ENCODE data around the gene IL3. TPM values are rescaled to one million over a fixed set of nuclear protein-coding genes. Genes with fewer than 3 reads are reported as not detected.

Gene IL3
- total and polyA plus RNA-seq, 2 of the 4 experiments (the other 2 are of a cell fraction): not detected

DNA sequence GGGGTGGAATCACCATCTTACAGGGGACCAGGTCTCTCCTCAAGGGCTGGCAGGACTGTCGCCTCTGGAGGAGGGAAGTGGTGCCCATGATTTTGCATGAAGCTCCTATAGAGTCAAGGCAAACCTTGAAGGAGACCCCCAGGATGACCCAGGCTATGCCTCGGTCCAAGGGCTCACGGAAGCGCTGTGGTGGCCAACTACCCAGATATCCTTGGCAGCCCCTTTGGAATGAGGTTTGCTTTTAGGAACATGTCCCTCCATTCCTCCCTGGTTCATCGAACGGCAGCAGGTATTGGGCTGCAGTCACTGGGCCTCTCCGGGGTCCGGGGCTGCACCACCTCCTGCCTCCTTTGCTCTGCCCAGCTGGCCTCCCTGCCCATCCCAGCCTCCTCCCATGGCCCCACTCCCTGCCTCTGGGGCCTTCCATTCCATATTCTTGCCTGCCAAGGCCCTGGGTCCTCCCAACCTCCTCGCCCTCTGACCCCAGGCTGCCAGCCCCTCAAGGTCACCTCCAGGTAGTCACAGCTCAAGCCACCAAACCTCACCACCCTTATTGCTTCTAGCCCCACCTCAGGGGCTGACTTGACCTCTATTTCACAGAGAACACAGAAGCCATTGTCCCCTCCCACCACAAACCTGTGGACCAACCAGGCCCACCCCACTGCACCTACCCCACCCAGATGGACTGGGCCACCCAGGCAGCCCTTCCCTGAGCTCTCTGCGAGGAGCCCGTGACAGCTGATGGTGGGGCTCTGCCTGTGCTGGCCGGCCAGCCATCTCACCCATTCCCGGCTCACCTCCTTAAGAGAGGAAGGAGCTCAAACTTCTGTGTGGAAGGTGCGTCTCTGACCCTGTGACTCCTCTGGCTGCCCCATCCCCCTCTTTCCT, 3.6 kb upstream of the IL3 start (continued):
- TF ChIP-seq FOS (IDR thresholded peaks at IDR 0.05; ENCODE audit: low read depth, low read length): no peak

DNA sequence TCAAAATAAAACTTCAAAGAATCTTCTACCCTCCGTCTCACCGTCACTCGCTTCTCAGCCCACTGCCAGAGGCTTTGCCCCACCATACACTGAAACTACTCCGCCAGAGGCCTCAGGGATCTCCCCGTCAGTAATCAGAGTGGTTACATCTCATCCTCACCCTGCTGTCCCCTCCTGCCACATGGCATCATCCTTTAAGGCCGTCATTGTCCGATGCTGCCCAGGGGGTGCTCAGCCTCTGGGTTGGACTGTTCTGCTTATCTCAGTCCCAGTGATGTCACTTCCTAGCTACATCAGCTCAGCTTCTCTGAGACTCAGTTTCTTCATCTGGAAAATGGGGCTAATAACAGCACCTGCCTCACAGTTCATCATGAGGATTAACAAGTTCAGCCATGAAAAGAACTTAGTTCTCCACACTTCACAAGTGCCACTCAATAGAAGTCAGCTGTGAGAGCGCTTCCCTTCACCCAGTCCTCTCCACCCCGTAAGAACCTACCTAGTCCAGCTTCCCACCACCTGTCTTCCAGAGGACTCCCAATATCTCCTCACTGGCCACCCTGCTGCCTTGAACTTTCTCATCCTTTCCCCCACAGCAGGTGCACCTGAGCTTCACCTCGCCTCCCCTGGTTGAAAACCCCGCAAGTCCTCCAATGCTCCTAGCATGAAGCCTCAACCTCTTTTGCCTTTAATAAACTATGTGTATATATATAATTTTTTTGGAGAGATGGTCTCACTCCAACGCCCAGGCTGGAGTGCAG, 2.8 kb upstream of the IL3 start:
- no peak overlapping the region for H4K5ac ChIP-seq (ENCODE audit: low read depth, low read length)
- H3K4me2 ChIP-seq (ENCODE audit: low read depth, low read length): no peak overlapping the region
- no peak overlapping the region for H3K18ac ChIP-seq (ENCODE audit: low read depth, low read length)
- ChIA-PET POLR2A (ENCODE audit: unreplicated experiment) (no interaction called here), CTCF (interaction anchor here (1.4 kb wide), 1 partner anchor 469 kb away, joined by 3 read pairs; no protein-coding TSS in a partner anchor)
- H2BK15ac ChIP-seq (ENCODE audit: low read depth, low read length): no peak overlapping the region
- peaks cover 26% of the 10 kb centered on the region for H3K27me3 ChIP-seq (ENCODE audit: control insufficient read depth, insufficient read depth, low read length)
- H3K4me3 ChIP-seq (ENCODE audit: insufficient read depth, low read depth, low read length): no peak overlapping the region
- no peak overlapping the region for H4K91ac ChIP-seq (ENCODE audit: insufficient read depth, low read depth, low read length)
- no peak overlapping the region for H3K14ac ChIP-seq (replicated peaks; ENCODE audit: low read depth, low read length)
- no peaks in the 10 kb centered on the region for H3K79me1 ChIP-seq (ENCODE audit: low read depth in 1 of 2, low read length in 2 of 2)
- in situ Hi-C loops (cut with MboI; ENCODE audit: low sequenced_read_pairs) (no loop called here), dilution Hi-C loops (cut with HindIII; ENCODE audit: low sequenced_read_pairs, unreplicated experiment) (no loop called here), intact Hi-C loops (cut with micrococcal nuclease) (no loop called here)
- H3K36me3 ChIP-seq (ENCODE audit: control insufficient read depth, insufficient read depth, low read length): no peaks in the 10 kb centered on the region
- BruUV-seq (replicated peaks): no TSS peak
- no peak overlapping the region for H2AFZ ChIP-seq (replicated peaks; ENCODE audit: low read length, poor library complexity)
- no peak overlapping the region for H3K9ac ChIP-seq (ENCODE audit: low read depth, low read length)
- 70% methylated on average over 5 of the region's 12 CpGs; no CpG with 5 or more reads in 1 of the 2 experiments for WGBS, 2 experiments (ENCODE audit: extremely low coverage in 2 of 2, insufficient read length in 1 of 2)
- no peak overlapping the region for H3K4ac ChIP-seq (ENCODE audit: low read depth, low read length)
- no peaks in the 10 kb centered on the region for H3K9me1 ChIP-seq (ENCODE audit: insufficient read depth, low read length)
- H3K4me1 ChIP-seq (ENCODE audit: control insufficient read depth, insufficient read depth, low read length): no peaks in the 10 kb centered on the region
- no peak overlapping the region for H2BK120ac ChIP-seq (ENCODE audit: low read depth, low read length)
- DNase-seq (no peak), ATAC-seq (ENCODE audit: low read depth) (no peak)
- H3K23ac ChIP-seq (ENCODE audit: low read depth, low read length): no peak overlapping the region
- no peak overlapping the region for H3K56ac ChIP-seq (ENCODE audit: extremely low read depth, insufficient read depth, low read length)
- no peak overlapping the region for H4K8ac ChIP-seq (ENCODE audit: low read depth in 2 of 2, low read length in 2 of 2)
- H2AK9ac ChIP-seq (replicated peaks; ENCODE audit: low read depth, low read length, poor library complexity): no peak overlapping the region
- H2AK5ac ChIP-seq (ENCODE audit: low read depth, low read length): no peak overlapping the region
- H2BK5ac ChIP-seq (ENCODE audit: low read depth, low read length, poor library complexity, severe bottlenecking): no peak overlapping the region
- no peak overlapping the region for H2BK20ac ChIP-seq (ENCODE audit: low read depth, low read length)
- H4K20me1 ChIP-seq (ENCODE audit: insufficient read depth, low read length): no peaks in the 10 kb centered on the region
- H3K27ac ChIP-seq (ENCODE audit: insufficient read depth, low read length): no peak overlapping the region
- H3K9me3 ChIP-seq (ENCODE audit: control insufficient read depth, insufficient read depth, low read length): no peaks in the 10 kb centered on the region
- no peak for TF ChIP-seq NFE2L2 (IDR thresholded peaks at IDR 0.05; ENCODE audit: low read depth, low read length)
- no peak for TF ChIP-seq MXI1 (IDR thresholded peaks at IDR 0.05; ENCODE audit: borderline replicate concordance, low read depth, low read length)
- TF ChIP-seq RCOR1 (IDR thresholded peaks at IDR 0.05; ENCODE audit: insufficient replicate concordance, low read length): no peak
- TF ChIP-seq POLR2A (IDR thresholded peaks at IDR 0.05; ENCODE audit: low read depth, low read length): no peak
- TF ChIP-seq, protein P1, sequence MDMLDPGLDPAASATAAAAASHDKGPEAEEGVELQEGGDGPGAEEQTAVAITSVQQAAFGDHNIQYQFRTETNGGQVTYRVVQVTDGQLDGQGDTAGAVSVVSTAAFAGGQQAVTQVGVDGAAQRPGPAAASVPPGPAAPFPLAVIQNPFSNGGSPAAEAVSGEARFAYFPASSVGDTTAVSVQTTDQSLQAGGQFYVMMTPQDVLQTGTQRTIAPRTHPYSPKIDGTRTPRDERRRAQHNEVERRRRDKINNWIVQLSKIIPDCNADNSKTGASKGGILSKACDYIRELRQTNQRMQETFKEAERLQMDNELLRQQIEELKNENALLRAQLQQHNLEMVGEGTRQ (IDR thresholded peaks at IDR 0.05; ENCODE audit: low read depth, low read length): no peak
- no peak for TF ChIP-seq BHLHE40 (IDR thresholded peaks at IDR 0.05; ENCODE audit: low read depth, low read length)
- no peak for TF ChIP-seq FOS (IDR thresholded peaks at IDR 0.05; ENCODE audit: low read depth, low read length)
- no peak for TF ChIP-seq RAD21 (IDR thresholded peaks at IDR 0.05; ENCODE audit: low read length)
- TF ChIP-seq MAZ (IDR thresholded peaks at IDR 0.05; ENCODE audit: borderline replicate concordance, low read depth, low read length): no peak
- TF ChIP-seq, protein P2, sequence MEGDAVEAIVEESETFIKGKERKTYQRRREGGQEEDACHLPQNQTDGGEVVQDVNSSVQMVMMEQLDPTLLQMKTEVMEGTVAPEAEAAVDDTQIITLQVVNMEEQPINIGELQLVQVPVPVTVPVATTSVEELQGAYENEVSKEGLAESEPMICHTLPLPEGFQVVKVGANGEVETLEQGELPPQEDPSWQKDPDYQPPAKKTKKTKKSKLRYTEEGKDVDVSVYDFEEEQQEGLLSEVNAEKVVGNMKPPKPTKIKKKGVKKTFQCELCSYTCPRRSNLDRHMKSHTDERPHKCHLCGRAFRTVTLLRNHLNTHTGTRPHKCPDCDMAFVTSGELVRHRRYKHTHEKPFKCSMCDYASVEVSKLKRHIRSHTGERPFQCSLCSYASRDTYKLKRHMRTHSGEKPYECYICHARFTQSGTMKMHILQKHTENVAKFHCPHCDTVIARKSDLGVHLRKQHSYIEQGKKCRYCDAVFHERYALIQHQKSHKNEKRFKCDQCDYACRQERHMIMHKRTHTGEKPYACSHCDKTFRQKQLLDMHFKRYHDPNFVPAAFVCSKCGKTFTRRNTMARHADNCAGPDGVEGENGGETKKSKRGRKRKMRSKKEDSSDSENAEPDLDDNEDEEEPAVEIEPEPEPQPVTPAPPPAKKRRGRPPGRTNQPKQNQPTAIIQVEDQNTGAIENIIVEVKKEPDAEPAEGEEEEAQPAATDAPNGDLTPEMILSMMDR (conservative IDR thresholded peaks at IDR 0.05; ENCODE audit: low read depth, low read length): no peak
- no peak for TF ChIP-seq SMC3 (IDR thresholded peaks at IDR 0.05; ENCODE audit: low read depth, low read length)
- TF ChIP-seq CEBPB (IDR thresholded peaks at IDR 0.05; ENCODE audit: low read depth, low read length): no peak
- no peak for TF ChIP-seq MAFK (IDR thresholded peaks at IDR 0.05; ENCODE audit: low read depth, low read length)
